Stimulated activated CD4-positive, alpha-beta T cell treated with anti-CD3 and anti-CD28 coated beads, Interleukin-2, amount 100 ng/mL, for 4 hours (primary cell): ENCODE measurements around the gene EFEMP2.

Source experiments
- DNase-seq: peaks from one replicate; pipeline ENCODE4 v3.0.0-alpha.2; 2020; ENCODE audit warnings: low read depth

Gene EFEMP2

GRCh38 chr11:65826984-65827735 is 45.4 kb downstream of the EFEMP2 start:
- no peak for DNase-seq

- DNase-seq, result no peak
Observed at GRCh38 chr11:65822776-65823528, 49.6 kb downstream of the EFEMP2 start.

GRCh38 chr11:65821107-65821506 is 51.5 kb downstream of the EFEMP2 start:
- DNase-seq, result no peak

- peak; percentile 87 for DNase-seq
Observed at GRCh38 chr11:65817835-65818680, 54.5 kb downstream of the EFEMP2 start.

GRCh38 chr11:65817312-65817834 is 55.2 kb downstream of the EFEMP2 start:
- DNase-seq, result no peak

GRCh38 chr11:65816696-65817095 is 55.9 kb downstream of the EFEMP2 start:
- DNase-seq, result no peak
